HFFc6 (cell line): ENCODE measurements around the gene NSL1. TPM values are rescaled to one million over a fixed set of nuclear protein-coding genes. Genes with fewer than 3 reads are reported as not detected.
"Not testable (repeated sequence)": the region's sequence is repeated elsewhere in the genome, so short reads cannot be mapped to it uniquely, and the experiment has no call there.

Experiments used
- DNase-seq: peaks from one replicate; pipeline ENCODE4 v3.0.0-alpha.2; 2018
- H3K27ac Mint-ChIP-seq: 2 replicates; pipeline ENCODE4 v1.8.0; 2020; ENCODE audit warnings: mild to moderate bottlenecking, mixed read lengths
- H3K27me3 Mint-ChIP-seq: 2 replicates; pipeline ENCODE4 v1.8.0; 2021; ENCODE audit warnings: mild to moderate bottlenecking, moderate library complexity, mixed read lengths; ENCODE audit not compliant: insufficient read depth
- H3K36me3 Mint-ChIP-seq: 2 replicates; pipeline ENCODE4 v1.8.0; 2021; ENCODE audit warnings: low read depth, mixed read lengths
- H3K4me1 Mint-ChIP-seq: 2 replicates; pipeline ENCODE4 v1.8.0; 2020; ENCODE audit warnings: low read depth, mixed read lengths
- H3K4me3 Mint-ChIP-seq: 2 replicates; pipeline ENCODE4 v1.8.0; 2020; ENCODE audit warnings: mild to moderate bottlenecking, moderate library complexity, mixed read lengths
- H3K9me3 Mint-ChIP-seq: 2 replicates; pipeline ENCODE4 v1.8.0; 2020; ENCODE audit warnings: mild to moderate bottlenecking, mixed read lengths
- CTCF ChIP-seq: fragments of 200-600 bp; sonication (generic); IDR thresholded peaks from 2 replicates; pipeline ENCODE4 v1.5.0; 2021; ENCODE audit warnings: antibody characterized with exemption, mild to moderate bottlenecking
- long read RNA-seq: library from polyadenylated mRNA; unstranded; transcript quantifications from one replicate; pipeline ENCODE4 v2.0.0, GENCODE V29; 2019
- total RNA-seq, 6 experiments: library from RNA; stranded (reverse); fragmentation: NEBNext Ultra II Directional; extraction: Animal tissue kit (Norgen Biotek cat#: 25700); gene quantifications; 2 replicates in 1 of 6; 3 replicates in 5 of 6; pipeline ENCODE4 v1.2.3, GENCODE V29; 2021

The NSL1 gene, protein sequence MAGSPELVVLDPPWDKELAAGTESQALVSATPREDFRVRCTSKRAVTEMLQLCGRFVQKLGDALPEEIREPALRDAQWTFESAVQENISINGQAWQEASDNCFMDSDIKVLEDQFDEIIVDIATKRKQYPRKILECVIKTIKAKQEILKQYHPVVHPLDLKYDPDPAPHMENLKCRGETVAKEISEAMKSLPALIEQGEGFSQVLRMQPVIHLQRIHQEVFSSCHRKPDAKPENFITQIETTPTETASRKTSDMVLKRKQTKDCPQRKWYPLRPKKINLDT
- total RNA-seq = 10 to 100 TPM; 28.7 to 35.1 (median 30.4) TPM
- long read RNA-seq, transcript NSL1-202 (6 exons, 2,317 nt) = major isoform, 34 of 43 reads
- long read RNA-seq, partial matches to known transcripts = 0 of 43 reads
- long read RNA-seq, other reads (novel, unspliced or antisense) = 2 of 43 reads

DNA sequence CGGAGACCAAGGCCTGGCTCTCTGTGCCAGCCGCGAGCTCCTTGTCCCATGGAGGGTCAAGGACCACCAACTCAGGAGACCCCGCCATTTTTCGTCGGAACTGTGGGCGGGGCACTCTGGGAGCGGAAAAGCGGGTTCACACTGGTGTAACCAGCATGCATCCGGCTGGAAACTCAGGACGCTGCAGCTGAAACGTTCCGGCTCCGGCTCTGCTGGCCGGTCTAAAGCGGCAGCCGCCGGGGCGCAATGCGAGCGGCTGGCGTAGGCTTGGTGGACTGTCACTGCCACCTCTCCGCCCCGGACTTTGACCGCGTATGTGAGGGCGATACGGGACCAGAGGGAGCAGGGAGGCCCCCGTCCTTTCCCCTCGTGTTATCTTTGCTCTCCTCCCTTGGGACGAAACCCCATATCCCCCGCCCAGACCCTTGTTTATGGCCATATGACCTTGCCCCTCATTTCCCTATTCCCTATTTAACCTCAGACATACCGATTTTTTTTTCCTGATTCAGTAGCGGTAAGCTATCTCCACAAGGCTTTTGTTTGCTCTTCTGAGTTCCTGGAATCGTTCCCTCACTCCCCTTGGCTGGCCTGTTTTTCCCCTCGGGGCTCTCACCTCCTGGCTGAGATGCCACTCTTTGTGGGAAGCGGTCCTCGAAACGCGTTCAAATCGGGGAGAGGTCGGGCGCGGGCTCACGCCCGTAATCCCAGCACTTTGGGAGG lies at the start of gene NSL1, which contains the start of gene TATDN3:
NSL1 (minus strand) TSS at position 102 of the 720 bp plus-strand sequence; CDS start at position 88, 14 bp downstream.
TATDN3 (plus strand) TSS at position 219 of the 720 bp plus-strand sequence; CDS start at position 247, 28 bp downstream.
- peaks cover 29% of the 10 kb centered on the region for H3K4me1 Mint-ChIP-seq
- peaks cover 5% of the 10 kb centered on the region for H3K36me3 Mint-ChIP-seq
- peak within 1 kb of the TSS; percentile 97 for H3K27ac Mint-ChIP-seq
- DNase-seq = peak; percentile 92
- peaks cover 2% of the 10 kb centered on the region; the same call in 1 of the 2 replicates for H3K27me3 Mint-ChIP-seq
- TF ChIP-seq CTCF = no peak
- H3K9me3 Mint-ChIP-seq = no peaks in the 10 kb centered on the region
- peak within 1 kb of the TSS; percentile 94 for H3K4me3 Mint-ChIP-seq

DNA sequence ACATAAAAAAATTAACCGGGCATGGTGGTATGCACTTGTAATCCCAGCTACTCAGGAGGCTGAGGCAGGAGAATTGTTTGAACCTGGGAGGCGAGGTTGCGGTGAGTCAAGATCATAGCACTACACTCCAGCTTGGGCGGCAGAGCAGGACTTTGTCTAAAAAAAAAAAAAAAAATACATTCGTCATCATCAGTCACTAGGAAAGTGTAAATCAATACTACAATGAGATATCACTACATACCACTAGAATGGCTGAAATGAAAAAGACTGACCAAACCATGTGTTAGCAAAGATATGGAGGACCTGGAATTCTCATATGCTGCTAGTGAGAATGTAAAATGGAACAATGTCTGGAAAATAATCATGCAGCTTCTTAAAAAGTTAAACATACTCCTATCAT lies 46.6 kb upstream of the NSL1 start:
- TF ChIP-seq CTCF = no peak
- Mint-ChIP-seq H3K4me3 (no peak overlapping the region), H3K27ac (no peak overlapping the region), H3K4me1 (no peaks in the 10 kb centered on the region), H3K27me3 (no peaks in the 10 kb centered on the region; the same call in none of the 2 replicates), H3K9me3 (no peaks in the 10 kb centered on the region), H3K36me3 (no peaks in the 10 kb centered on the region)
- no peak for DNase-seq

- H3K4me3 Mint-ChIP-seq, DNase-seq, H3K9me3 Mint-ChIP-seq, H3K4me1 Mint-ChIP-seq, H3K27ac Mint-ChIP-seq, H3K27me3 Mint-ChIP-seq, H3K36me3 Mint-ChIP-seq: not testable (repeated sequence)
These were observed 41.9 kb upstream of the NSL1 start for GRCh38 chr1:212833211-212834207.

- Mint-ChIP-seq H3K4me1 (no peaks in the 10 kb centered on the region), H3K36me3 (peaks cover 17% of the 10 kb centered on the region)
These were observed 36.8 kb upstream of the NSL1 start for GRCh38 chr1:212828395-212828794.

GRCh38 chr1:212827831-212828278 lies 36.3 kb upstream of the NSL1 start:
- no peak for DNase-seq
- Mint-ChIP-seq H3K9me3 (peaks cover 27% of the 10 kb centered on the region), H3K36me3 (peaks cover 17% of the 10 kb centered on the region), H3K27me3 (peaks cover 6% of the 10 kb centered on the region), H3K4me1 (no peaks in the 10 kb centered on the region), H3K27ac (no peak overlapping the region), H3K4me3 (no peak overlapping the region)
- no peak for TF ChIP-seq CTCF

More at GRCh38 chr1:212828395-212828794, 36.8 kb upstream of the NSL1 start:
- H3K27ac Mint-ChIP-seq = no peak overlapping the region
- peaks cover 6% of the 10 kb centered on the region for H3K27me3 Mint-ChIP-seq
- H3K9me3 Mint-ChIP-seq = peaks cover 27% of the 10 kb centered on the region
- DNase-seq = no peak
- no peak for TF ChIP-seq CTCF
- no peak overlapping the region for H3K4me3 Mint-ChIP-seq
